ENCODE results near the gene CCDC30.

Gene CCDC30

GRCh38 chr1:42552636-42553035, 89.5 kb downstream of the CCDC30 start:
- H3K27ac ChIP-seq: no peak overlapping the region
- TF ChIP-seq CTCF (conservative IDR thresholded peaks at IDR 0.05) (no peak), ZFX (IDR thresholded peaks at IDR 0.05) (no peak)

GRCh38 chr1:42557230-42557851, 94.3 kb downstream of the CCDC30 start:
- TF ChIP-seq CTCF (conservative IDR thresholded peaks at IDR 0.05): no peak
- TF ChIP-seq ZFX (IDR thresholded peaks at IDR 0.05): no peak

GRCh38 chr1:42567038-42567437, 104.0 kb downstream of the CCDC30 start:
- no peak for TF ChIP-seq ZFX (IDR thresholded peaks at IDR 0.05)
- no peak for TF ChIP-seq CTCF (conservative IDR thresholded peaks at IDR 0.05)
- H3K27ac ChIP-seq: no peak overlapping the region

More at GRCh38 chr1:42557230-42557851, 94.3 kb downstream of the CCDC30 start:
- H3K27ac ChIP-seq: no peak overlapping the region

- no peak overlapping the region for H3K27ac ChIP-seq
- no peak for TF ChIP-seq CTCF (conservative IDR thresholded peaks at IDR 0.05)
- no peak for TF ChIP-seq ZFX (IDR thresholded peaks at IDR 0.05)
These were observed 113.8 kb downstream of the CCDC30 start for GRCh38 chr1:42576935-42577334.

GRCh38 chr1:42586016-42586415, 122.9 kb downstream of the CCDC30 start:
- TF ChIP-seq ZFX (IDR thresholded peaks at IDR 0.05): no peak
- TF ChIP-seq CTCF (conservative IDR thresholded peaks at IDR 0.05): no peak
- no peak overlapping the region for H3K27ac ChIP-seq

GRCh38 chr1:42587753-42588152, 124.7 kb downstream of the CCDC30 start:
- H3K27ac ChIP-seq: no peak overlapping the region
- TF ChIP-seq CTCF (conservative IDR thresholded peaks at IDR 0.05): no peak

- no peak overlapping the region for H3K27ac ChIP-seq
- TF ChIP-seq ZFX (IDR thresholded peaks at IDR 0.05): no peak
- TF ChIP-seq CTCF (conservative IDR thresholded peaks at IDR 0.05): no peak
These were observed 129.7 kb downstream of the CCDC30 start for GRCh38 chr1:42592811-42593210.
